ENCODE results near the gene RHD. TPM values are rescaled to one million over a fixed set of nuclear protein-coding genes. Genes with fewer than 3 reads are reported as not detected.
"Not testable (repeated sequence)": the region's sequence is repeated elsewhere in the genome, so short reads cannot be mapped to it uniquely, and the experiment has no call there.

Gene RHD
- total RNA-seq, 1 donor from 2014 or later, result not detected

GRCh38 chr1:25349606-25350005, 77.3 kb downstream of the RHD start:
- DNase-seq (ENCODE audit: low read depth, low spot score), result no peak

DNA sequence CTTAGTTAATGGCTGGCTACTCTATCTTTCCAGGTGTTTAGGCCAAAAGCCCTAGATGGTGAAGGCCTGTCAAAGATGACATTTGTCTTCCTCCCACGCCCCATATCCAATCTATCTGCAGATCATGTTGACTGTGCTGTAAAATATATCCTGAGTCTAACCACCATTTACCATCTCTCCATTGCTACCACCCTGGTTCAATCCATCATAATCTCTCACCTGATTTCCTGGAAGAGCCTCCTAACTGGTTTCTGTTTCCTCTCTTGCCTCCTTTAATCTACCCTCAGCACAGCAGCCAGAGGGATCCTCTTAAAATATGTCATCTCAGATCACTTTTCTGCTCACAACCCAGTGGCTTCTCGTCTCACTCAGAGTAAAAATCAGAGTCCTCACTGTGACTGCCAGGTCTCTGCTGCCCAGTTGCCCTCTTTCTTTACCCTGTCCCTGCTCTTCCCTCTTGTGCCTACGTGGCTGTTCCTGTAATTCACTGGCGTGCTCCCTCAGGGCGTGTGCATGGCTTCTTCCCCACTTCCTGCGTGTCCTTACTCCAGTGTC, 83.6 kb downstream of the RHD start:
- DNase-seq (ENCODE audit: low read depth, low spot score), result no peak

DNA sequence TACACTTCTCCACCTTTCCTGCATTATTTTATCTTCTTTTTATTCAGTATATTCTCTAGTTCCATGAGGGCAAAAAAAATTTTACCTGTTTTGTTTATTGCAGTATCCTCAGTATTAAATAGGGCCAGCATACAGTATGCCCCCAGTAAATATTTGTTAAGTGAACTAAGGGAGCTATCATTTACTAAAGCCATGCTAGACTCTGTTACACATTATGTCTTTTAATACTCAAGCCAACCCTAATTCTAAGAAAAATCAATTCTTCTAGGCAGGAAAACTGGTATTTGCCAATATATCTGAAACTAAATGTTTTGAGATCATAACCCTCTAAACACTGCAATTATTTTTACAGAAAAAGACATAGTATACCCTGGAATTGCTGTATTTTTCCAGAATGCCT, 84.1 kb downstream of the RHD start:
- no peak for DNase-seq (ENCODE audit: low read depth, low spot score)

GRCh38 chr1:25356848-25357247, 84.5 kb downstream of the RHD start:
- DNase-seq (ENCODE audit: low read depth, low spot score), result no peak

DNA sequence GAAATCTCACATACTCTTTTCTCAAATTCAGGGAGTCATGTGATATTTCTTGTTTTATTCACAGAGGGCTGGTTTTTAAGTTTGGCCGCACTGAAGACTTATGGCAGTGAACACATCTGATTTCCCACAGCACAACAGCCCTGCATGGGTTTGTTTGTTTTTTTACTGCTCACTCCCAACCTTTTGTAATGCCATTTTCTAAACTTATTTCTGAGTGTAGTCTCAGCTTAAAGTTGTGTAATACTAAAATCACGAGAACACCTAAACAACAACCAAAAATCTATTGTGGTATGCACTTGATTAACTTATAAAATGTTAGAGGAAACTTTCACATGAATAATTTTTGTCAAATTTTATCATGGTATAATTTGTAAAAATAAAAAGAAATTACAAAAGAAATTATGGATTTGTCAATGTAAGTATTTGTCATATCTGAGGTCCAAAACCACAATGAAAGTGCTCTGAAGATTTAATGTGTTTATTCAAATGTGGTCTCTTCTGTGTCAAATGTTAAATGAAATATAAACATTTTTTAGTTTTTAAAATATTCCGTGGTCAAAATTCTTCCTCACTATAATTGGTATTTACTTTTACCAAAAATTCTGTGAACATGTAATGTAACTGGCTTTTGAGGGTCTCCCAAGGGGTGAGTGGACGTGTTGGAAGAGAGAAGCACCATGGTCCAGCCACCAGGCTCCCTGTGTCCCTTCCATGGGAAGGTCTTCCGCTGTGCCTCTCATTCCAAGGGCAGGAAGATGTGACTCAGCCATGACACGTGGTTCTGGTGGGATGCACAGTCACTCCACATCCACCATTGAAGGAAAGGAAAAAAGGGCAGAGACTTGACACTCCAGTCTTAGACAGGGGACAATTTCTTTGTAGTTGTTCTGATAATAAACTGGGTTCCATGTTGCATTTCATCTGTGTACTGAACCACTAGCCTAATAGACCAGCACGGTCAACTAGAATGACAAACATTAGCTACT, 88.6 kb downstream of the RHD start:
- peak; percentile 17 for DNase-seq (ENCODE audit: low read depth, low spot score)

- no peak for DNase-seq (ENCODE audit: low read depth, low spot score)
Measured at GRCh38 chr1:25361901-25362300, 89.6 kb downstream of the RHD start.

GRCh38 chr1:25362634-25363559, 90.6 kb downstream of the RHD start:
- not testable (repeated sequence) for DNase-seq (ENCODE audit: low read depth, low spot score)

GRCh38 chr1:25369241-25369640, 96.9 kb downstream of the RHD start:
- DNase-seq (ENCODE audit: low read depth, low spot score), result no peak

- DNase-seq (ENCODE audit: low read depth, low spot score), result not testable (repeated sequence)
Measured at GRCh38 chr1:25369691-25370271, 97.5 kb downstream of the RHD start.

- DNase-seq (ENCODE audit: low read depth, low spot score), result not testable (repeated sequence)
Measured at GRCh38 chr1:25371757-25372156, 99.4 kb downstream of the RHD start.

GRCh38 chr1:25378367-25378766, 106.1 kb downstream of the RHD start:
- not testable (repeated sequence) for DNase-seq (ENCODE audit: low read depth, low spot score)

Other genes starting within 250 kb of the RHD start
- gene SYF2, start 40.0 kb upstream of the RHD start, total RNA-seq, result 37.2 and 38.3 TPM in 2 replicates
- gene RSRP1, start 25.1 kb upstream of the RHD start, total RNA-seq, result 64.6 and 233 TPM in 2 replicates
- 140 and 152 TPM in 2 replicates for gene TMEM50A, start 65.8 kb downstream of the RHD start, total RNA-seq
- 0.11 and 0.40 TPM in 2 replicates for gene RHCE, start 148.3 kb downstream of the RHD start, total RNA-seq
- gene MACO1, start 158.4 kb downstream of the RHD start, total RNA-seq, result 17.8 and 19.1 TPM in 2 replicates